RWPE2 (cell line): ENCODE results near the gene DNAJC30.

Experiments used
- ATAC-seq: fragments of 200-7000 bp; cut with Tn5 transposase; 3 replicates; pipeline ENCODE4 v1.9.1; 2021; ENCODE audit warnings: low read depth
- DNase-seq: peaks from one replicate; pipeline ENCODE4 v3.0.0-alpha.2; 2020; ENCODE audit warnings: low spot score
- H3K27ac ChIP-seq: fragments of 450-650 bp; 2 replicates; pipeline ENCODE4 v1.5.1; 2017; ENCODE audit warnings: mild to moderate bottlenecking; ENCODE audit not compliant: poor library complexity, severe bottlenecking
- H3K27me3 ChIP-seq: fragments of 250-450 bp; sonication (Bioruptor Pico); 2 replicates; pipeline ENCODE4 v1.5.1; 2021; ENCODE audit warnings: mild to moderate bottlenecking, moderate library complexity; ENCODE audit not compliant: insufficient read depth, poor library complexity, severe bottlenecking
- H3K36me3 ChIP-seq: fragments of 250-450 bp; sonication (Bioruptor Pico); 2 replicates; pipeline ENCODE4 v1.5.1; 2020; ENCODE audit warnings: low read depth, mild to moderate bottlenecking, moderate library complexity
- H3K4me1 ChIP-seq: fragments of 250-450 bp; sonication (Bioruptor Pico); 2 replicates; pipeline ENCODE4 v1.5.1; 2021; ENCODE audit warnings: mild to moderate bottlenecking, moderate library complexity; ENCODE audit not compliant: insufficient read depth, poor library complexity, severe bottlenecking
- H3K4me3 ChIP-seq: fragments of 250-450 bp; sonication (Bioruptor Pico); 2 replicates; pipeline ENCODE4 v1.5.1; 2021; ENCODE audit warnings: mild to moderate bottlenecking, moderate library complexity; ENCODE audit not compliant: severe bottlenecking
- H3K9me3 ChIP-seq: fragments of 250-450 bp; sonication (Bioruptor Pico); 2 replicates; pipeline ENCODE4 v1.5.1; 2021; ENCODE audit warnings: mild to moderate bottlenecking, moderate library complexity; ENCODE audit not compliant: severe bottlenecking
- TF ChIP-seq, protein P1 (sequence below): fragments of 450-650 bp; IDR thresholded peaks from one replicate; pipeline ENCODE4 v1.5.1; 2017; ENCODE audit warnings: mild to moderate bottlenecking, moderate library complexity; ENCODE audit not compliant: poor library complexity, severe bottlenecking

Gene DNAJC30

DNA sequence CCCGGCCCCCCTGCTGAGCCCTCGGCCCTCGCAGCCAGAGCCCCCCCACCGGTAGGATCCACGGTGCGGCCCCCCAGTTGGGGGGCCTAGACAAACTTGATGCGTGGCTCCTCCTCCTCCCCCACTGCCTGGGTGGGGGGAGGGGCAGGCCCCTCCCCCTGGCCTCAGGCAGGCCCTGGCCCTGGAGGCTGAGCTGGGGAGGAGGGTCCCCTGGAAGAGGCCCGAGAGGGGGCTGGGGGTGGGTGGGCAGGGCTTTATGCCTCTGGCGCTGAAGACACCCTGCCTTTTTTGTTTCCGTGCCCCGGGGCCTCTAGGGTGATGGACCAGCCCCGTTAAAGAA, 12.0 kb downstream of the DNAJC30 start:
- Histone ChIP-seq H3K4me3 (no peak overlapping the region), H3K36me3 (no peaks in the 10 kb centered on the region), H3K4me1 (no peaks in the 10 kb centered on the region), H3K9me3 (no peaks in the 10 kb centered on the region), H3K27me3 (no peaks in the 10 kb centered on the region), H3K27ac (no peak overlapping the region)
- TF ChIP-seq, protein P1, sequence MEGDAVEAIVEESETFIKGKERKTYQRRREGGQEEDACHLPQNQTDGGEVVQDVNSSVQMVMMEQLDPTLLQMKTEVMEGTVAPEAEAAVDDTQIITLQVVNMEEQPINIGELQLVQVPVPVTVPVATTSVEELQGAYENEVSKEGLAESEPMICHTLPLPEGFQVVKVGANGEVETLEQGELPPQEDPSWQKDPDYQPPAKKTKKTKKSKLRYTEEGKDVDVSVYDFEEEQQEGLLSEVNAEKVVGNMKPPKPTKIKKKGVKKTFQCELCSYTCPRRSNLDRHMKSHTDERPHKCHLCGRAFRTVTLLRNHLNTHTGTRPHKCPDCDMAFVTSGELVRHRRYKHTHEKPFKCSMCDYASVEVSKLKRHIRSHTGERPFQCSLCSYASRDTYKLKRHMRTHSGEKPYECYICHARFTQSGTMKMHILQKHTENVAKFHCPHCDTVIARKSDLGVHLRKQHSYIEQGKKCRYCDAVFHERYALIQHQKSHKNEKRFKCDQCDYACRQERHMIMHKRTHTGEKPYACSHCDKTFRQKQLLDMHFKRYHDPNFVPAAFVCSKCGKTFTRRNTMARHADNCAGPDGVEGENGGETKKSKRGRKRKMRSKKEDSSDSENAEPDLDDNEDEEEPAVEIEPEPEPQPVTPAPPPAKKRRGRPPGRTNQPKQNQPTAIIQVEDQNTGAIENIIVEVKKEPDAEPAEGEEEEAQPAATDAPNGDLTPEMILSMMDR = no peak
- DNase-seq (no peak), ATAC-seq (no peak)

DNA sequence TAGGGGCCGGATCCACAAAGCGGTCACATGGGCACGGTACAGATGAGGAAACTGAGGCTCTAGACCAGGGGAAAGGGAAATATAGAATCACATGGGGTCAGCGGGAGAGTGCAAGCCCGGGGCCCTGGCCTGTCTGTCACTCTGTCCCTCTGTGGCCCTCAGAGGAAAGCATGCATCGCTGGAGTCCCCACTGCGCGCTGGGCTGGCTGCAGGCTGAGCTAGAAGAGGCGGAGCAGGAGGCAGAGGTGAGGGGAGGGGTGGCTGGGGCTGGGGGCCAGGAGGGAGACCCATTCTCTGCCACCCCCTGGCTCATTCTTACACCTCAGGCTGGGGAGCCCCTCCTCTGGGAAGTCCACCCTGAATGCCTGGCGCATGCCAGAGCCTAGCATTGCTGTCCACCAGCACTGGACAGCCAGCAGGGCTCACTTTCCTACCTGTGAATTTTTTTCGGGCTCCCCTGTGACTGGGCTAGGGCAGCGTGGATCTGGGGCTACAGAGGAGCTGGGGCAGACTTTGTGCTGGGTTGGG, 13.3 kb downstream of the DNAJC30 start:
- no peaks in the 10 kb centered on the region for H3K36me3 ChIP-seq
- no peak overlapping the region for H3K4me3 ChIP-seq
- DNase-seq (no peak), ATAC-seq (no peak)
- H3K4me1 ChIP-seq = no peaks in the 10 kb centered on the region
- TF ChIP-seq, protein P1 = no peak
- H3K9me3 ChIP-seq = no peaks in the 10 kb centered on the region
- H3K27me3 ChIP-seq = no peaks in the 10 kb centered on the region
- H3K27ac ChIP-seq = no peak overlapping the region

DNA sequence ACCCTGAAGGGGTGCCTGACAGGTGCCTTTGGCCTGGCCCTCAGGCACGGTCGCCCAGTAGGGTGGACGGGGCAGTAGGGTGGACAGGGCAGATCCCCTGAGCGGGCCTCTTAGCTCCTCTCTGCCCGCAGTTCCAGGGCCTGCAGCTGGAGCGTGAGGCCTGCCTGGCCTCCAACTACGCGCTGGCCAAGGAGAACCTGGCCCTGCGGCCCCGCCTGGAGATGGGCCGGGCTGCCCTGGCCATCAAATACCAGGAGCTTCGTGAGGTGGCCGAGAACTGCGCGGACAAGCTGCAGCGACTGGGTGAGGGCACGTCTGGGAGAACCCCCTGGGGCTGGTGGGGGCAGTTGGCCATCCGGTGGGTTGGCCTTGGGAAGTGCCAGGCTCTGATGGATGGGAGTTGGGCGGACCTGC, 14.0 kb downstream of the DNAJC30 start:
- ATAC-seq (no peak), DNase-seq (no peak)
- Histone ChIP-seq H3K4me1 (no peaks in the 10 kb centered on the region), H3K9me3 (no peaks in the 10 kb centered on the region), H3K27me3 (no peaks in the 10 kb centered on the region), H3K4me3 (no peak overlapping the region), H3K27ac (no peak overlapping the region), H3K36me3 (no peaks in the 10 kb centered on the region)
- TF ChIP-seq, protein P1 = no peak

DNA sequence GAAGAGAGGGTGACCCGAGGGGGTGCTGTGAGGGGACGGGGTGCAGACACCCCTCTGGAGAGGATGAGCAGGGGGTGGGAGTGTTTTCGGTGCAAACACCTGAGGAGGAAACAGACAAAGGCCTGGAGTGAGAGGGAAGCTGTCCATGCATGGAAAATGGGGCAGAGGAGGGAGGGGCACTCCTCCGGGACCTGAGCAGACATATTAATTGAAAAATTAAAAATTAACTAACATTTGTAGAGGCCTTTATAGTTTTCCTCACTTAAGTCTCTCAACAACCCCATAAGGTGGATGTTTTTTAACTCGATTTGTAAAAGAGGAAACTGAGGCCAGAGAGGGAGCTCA, 14.4 kb downstream of the DNAJC30 start:
- no peak for ATAC-seq
- TF ChIP-seq, protein P1 = no peak
- no peak overlapping the region for H3K27ac ChIP-seq
- no peaks in the 10 kb centered on the region for H3K4me1 ChIP-seq
- no peak for DNase-seq
- H3K4me3 ChIP-seq = no peak overlapping the region
- H3K27me3 ChIP-seq = no peaks in the 10 kb centered on the region
- H3K9me3 ChIP-seq = no peaks in the 10 kb centered on the region
- no peaks in the 10 kb centered on the region for H3K36me3 ChIP-seq

DNA sequence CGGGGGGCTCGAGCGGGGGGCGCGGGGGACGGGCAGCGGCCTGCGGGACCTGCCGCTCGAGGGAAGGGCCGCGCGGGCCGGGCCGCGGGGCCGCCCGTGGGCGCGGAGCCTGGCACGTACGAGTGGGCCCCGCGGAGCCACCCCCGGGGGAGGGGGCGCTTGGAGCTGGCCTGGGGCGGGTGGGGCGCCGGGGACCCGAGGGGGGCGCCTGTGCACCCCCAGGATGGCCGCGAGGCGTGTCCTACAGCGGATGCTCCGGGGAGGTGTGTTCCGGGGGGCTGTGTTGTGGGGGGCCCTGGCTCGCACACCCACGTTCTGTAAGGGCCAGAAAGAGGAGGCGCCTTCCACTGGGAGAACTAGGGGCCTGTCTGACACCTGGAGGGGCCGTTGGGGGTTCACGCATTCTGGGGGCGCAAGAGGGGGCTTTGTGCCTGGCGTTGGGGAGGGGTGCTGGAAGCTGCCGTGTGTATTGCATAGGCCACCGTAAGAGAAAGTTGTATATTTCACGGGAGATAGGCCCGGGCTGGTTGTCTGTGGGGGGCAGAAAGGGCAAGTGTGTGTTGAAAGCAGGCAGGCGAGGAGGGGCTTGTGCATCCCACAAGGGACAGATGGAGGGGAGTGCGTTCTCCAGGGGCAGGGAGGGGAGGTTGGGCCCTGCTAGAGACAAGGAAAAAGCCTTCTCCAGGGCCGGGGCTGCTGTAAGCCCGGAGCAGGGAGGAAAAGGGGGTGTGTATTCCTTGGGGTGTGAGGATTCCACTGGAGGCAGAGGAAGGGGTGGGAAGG, 15.0 kb downstream of the DNAJC30 start:
- ATAC-seq (no peak), DNase-seq (no peak)
- Histone ChIP-seq H3K9me3 (no peaks in the 10 kb centered on the region), H3K4me3 (peak overlapping the region; percentile 88), H3K27me3 (no peaks in the 10 kb centered on the region), H3K36me3 (no peaks in the 10 kb centered on the region), H3K4me1 (no peaks in the 10 kb centered on the region), H3K27ac (no peak overlapping the region)
- TF ChIP-seq, protein P1 = peak; percentile 2
